PFSK-1 (cell line): ENCODE results near the gene NHLRC4.

Experiments used
- FOXP2 ChIP-seq: optimal IDR thresholded peaks from 2 replicates; pipeline ENCODE3; 2011; ENCODE audit warnings: borderline replicate concordance, control low read depth, inconsistent platforms; ENCODE audit not compliant: insufficient read depth; ENCODE audit errors: extremely low read length, extremely low read depth
- POLR2AphosphoS5 ChIP-seq: IDR thresholded peaks from 2 replicates; pipeline ENCODE4 v1.6.1; 2012; ENCODE audit warnings: low read depth, mild to moderate bottlenecking, control low read depth, low read length, moderate library complexity
- REST ChIP-seq, 2 experiments: IDR thresholded peaks; 2 replicates each; pipeline versions ENCODE4 v1.6.1 to v1.8.0; 2011 to 2012; ENCODE audit warnings: low read depth in 2 of 2, low read length in 2 of 2, control low read depth in 1 of 2, inconsistent platforms in 1 of 2, mild to moderate bottlenecking in 1 of 2, moderate library complexity in 1 of 2; ENCODE audit not compliant: insufficient read depth in 1 of 2
- SIN3A ChIP-seq: IDR thresholded peaks from 2 replicates; pipeline ENCODE4 v1.6.1; 2012; ENCODE audit warnings: mild to moderate bottlenecking, low read length, moderate library complexity, borderline replicate concordance; ENCODE audit not compliant: insufficient read depth
- TAF1 ChIP-seq: IDR thresholded peaks from 2 replicates; pipeline ENCODE4 v1.6.1; 2012; ENCODE audit warnings: low read length, control low read depth, borderline replicate concordance; ENCODE audit not compliant: insufficient read depth

The NHLRC4 gene

GRCh38 chr16:561957-562938, 4.6 kb upstream of the NHLRC4 start:
- TF ChIP-seq SIN3A, result no peak
- TF ChIP-seq FOXP2, result no peak
- TF ChIP-seq REST (IDR thresholded peaks at IDR 0.05; ENCODE audit: insufficient read depth in 1 of 2, low read depth in 2 of 2, low read length in 2 of 2), result no peak
- no peak for TF ChIP-seq TAF1
- no peak for TF ChIP-seq POLR2AphosphoS5

- TF ChIP-seq POLR2AphosphoS5 (no peak), SIN3A (no peak), REST (IDR thresholded peaks at IDR 0.05; ENCODE audit: insufficient read depth in 1 of 2, low read depth in 2 of 2, low read length in 2 of 2) (no peak), TAF1 (no peak), FOXP2 (no peak)
Measured at GRCh38 chr16:563072-563644, 3.6 kb upstream of the NHLRC4 start.

GRCh38 chr16:564690-565418, 2.0 kb upstream of the NHLRC4 start:
- no peak for TF ChIP-seq TAF1
- no peak for TF ChIP-seq REST (IDR thresholded peaks at IDR 0.05; ENCODE audit: insufficient read depth in 1 of 2, low read depth in 2 of 2, low read length in 2 of 2)
- TF ChIP-seq SIN3A, result no peak
- no peak for TF ChIP-seq FOXP2
- no peak for TF ChIP-seq POLR2AphosphoS5

GRCh38 chr16:565419-566330, 1.1 kb upstream of the NHLRC4 start:
- no peak for TF ChIP-seq SIN3A
- TF ChIP-seq REST (IDR thresholded peaks at IDR 0.05; ENCODE audit: insufficient read depth in 1 of 2, low read depth in 2 of 2, low read length in 2 of 2), result no peak
- TF ChIP-seq FOXP2, result no peak
- no peak for TF ChIP-seq POLR2AphosphoS5
- TF ChIP-seq TAF1, result no peak
